ENCODE data around the gene PRKG1.

Gene PRKG1

GRCh38 chr10:52077814-52078213 is 1003.5 kb downstream of the PRKG1 start:
- TF ChIP-seq CREB1 (IDR thresholded peaks at IDR 0.05; ENCODE audit: low read depth) (no peak), RAD21 (IDR thresholded peaks at IDR 0.05; ENCODE audit: low read depth) (no peak), TEAD4 (IDR thresholded peaks at IDR 0.05) (no peak), FOXM1 (IDR thresholded peaks at IDR 0.05; ENCODE audit: borderline replicate concordance, low read depth) (no peak), EP300 (IDR thresholded peaks at IDR 0.05; ENCODE audit: borderline replicate concordance) (no peak), ZBTB7A (IDR thresholded peaks at IDR 0.05; ENCODE audit: low read depth) (no peak), CEBPB (IDR thresholded peaks at IDR 0.05) (no peak), NFIC (IDR thresholded peaks at IDR 0.05) (no peak), TCF12 (IDR thresholded peaks at IDR 0.05; ENCODE audit: low read depth) (no peak), REST (IDR thresholded peaks at IDR 0.05; ENCODE audit: low read depth) (no peak), TAF1 (IDR thresholded peaks at IDR 0.05; ENCODE audit: low read depth) (no peak)

- TF ChIP-seq TCF12 (IDR thresholded peaks at IDR 0.05; ENCODE audit: low read depth) (no peak), EP300 (IDR thresholded peaks at IDR 0.05; ENCODE audit: borderline replicate concordance) (no peak), TAF1 (IDR thresholded peaks at IDR 0.05; ENCODE audit: low read depth) (no peak), RAD21 (IDR thresholded peaks at IDR 0.05; ENCODE audit: low read depth) (no peak), FOXM1 (IDR thresholded peaks at IDR 0.05; ENCODE audit: borderline replicate concordance, low read depth) (no peak), CREB1 (IDR thresholded peaks at IDR 0.05; ENCODE audit: low read depth) (no peak), REST (IDR thresholded peaks at IDR 0.05; ENCODE audit: low read depth) (no peak), TEAD4 (IDR thresholded peaks at IDR 0.05) (no peak), ZBTB7A (IDR thresholded peaks at IDR 0.05; ENCODE audit: low read depth) (no peak), USF1 (IDR thresholded peaks at IDR 0.05) (no peak), NFIC (IDR thresholded peaks at IDR 0.05) (no peak), YY1 (IDR thresholded peaks at IDR 0.05; ENCODE audit: low read depth) (no peak), CEBPB (IDR thresholded peaks at IDR 0.05) (no peak), MAX (IDR thresholded peaks at IDR 0.05) (no peak), EGR1 (IDR thresholded peaks at IDR 0.05) (no peak)
These were observed 1004.2 kb downstream of the PRKG1 start for GRCh38 chr10:52078397-52078937.

- no peak for TF ChIP-seq NFIC (IDR thresholded peaks at IDR 0.05)
- TF ChIP-seq EP300 (IDR thresholded peaks at IDR 0.05; ENCODE audit: borderline replicate concordance), result no peak
- no peak for TF ChIP-seq ZBTB7A (IDR thresholded peaks at IDR 0.05; ENCODE audit: low read depth)
- no peak for TF ChIP-seq TCF12 (IDR thresholded peaks at IDR 0.05; ENCODE audit: low read depth)
- TF ChIP-seq MAX (IDR thresholded peaks at IDR 0.05), result no peak
- TF ChIP-seq CEBPB (IDR thresholded peaks at IDR 0.05), result no peak
- no peak for TF ChIP-seq USF1 (IDR thresholded peaks at IDR 0.05)
- TF ChIP-seq RAD21 (IDR thresholded peaks at IDR 0.05; ENCODE audit: low read depth), result no peak
- TF ChIP-seq TAF1 (IDR thresholded peaks at IDR 0.05; ENCODE audit: low read depth), result no peak
- TF ChIP-seq CREB1 (IDR thresholded peaks at IDR 0.05; ENCODE audit: low read depth), result no peak
- TF ChIP-seq TEAD4 (IDR thresholded peaks at IDR 0.05), result no peak
- TF ChIP-seq REST (IDR thresholded peaks at IDR 0.05; ENCODE audit: low read depth), result no peak
- TF ChIP-seq EGR1 (IDR thresholded peaks at IDR 0.05), result no peak
- TF ChIP-seq FOXM1 (IDR thresholded peaks at IDR 0.05; ENCODE audit: borderline replicate concordance, low read depth), result no peak
- TF ChIP-seq YY1 (IDR thresholded peaks at IDR 0.05; ENCODE audit: low read depth), result no peak
These were observed 1008.0 kb downstream of the PRKG1 start for GRCh38 chr10:52082307-52082706.

- TF ChIP-seq EP300 (IDR thresholded peaks at IDR 0.05; ENCODE audit: borderline replicate concordance) (no peak), NFIC (IDR thresholded peaks at IDR 0.05) (no peak), USF1 (IDR thresholded peaks at IDR 0.05) (no peak), CREB1 (IDR thresholded peaks at IDR 0.05; ENCODE audit: low read depth) (no peak), TEAD4 (IDR thresholded peaks at IDR 0.05) (no peak), CEBPB (IDR thresholded peaks at IDR 0.05) (no peak), MAX (IDR thresholded peaks at IDR 0.05) (no peak), RAD21 (IDR thresholded peaks at IDR 0.05; ENCODE audit: low read depth) (no peak), FOXM1 (IDR thresholded peaks at IDR 0.05; ENCODE audit: borderline replicate concordance, low read depth) (no peak), ZBTB7A (IDR thresholded peaks at IDR 0.05; ENCODE audit: low read depth) (no peak), REST (IDR thresholded peaks at IDR 0.05; ENCODE audit: low read depth) (no peak)
These were observed 1009.1 kb downstream of the PRKG1 start for GRCh38 chr10:52083422-52083821.

Measured in Ishikawa (cell line).